H1 (cell line): ENCODE data around the gene ADSS2. TPM values are rescaled to one million over a fixed set of nuclear protein-coding genes. Genes with fewer than 3 reads are reported as not detected.

Experiments
- CTCF ChIA-PET: fragments of 300-600 bp; sonication (Branson Sonifier 250); formaldehyde crosslinking; loops from one replicate; lab custom pipeline; 2021; ENCODE audit not compliant: partially characterized antibody; lab: Charles Lee
- POLR2A ChIA-PET: fragments of 300-600 bp; sonication (Branson Sonifier 250); formaldehyde crosslinking; loops from one replicate; lab custom pipeline; 2021; ENCODE audit warnings: inconsistent platforms; ENCODE audit not compliant: partially characterized antibody; lab: Charles Lee
- DNase-seq, 2 experiments: peaks; one replicate each; pipeline versions ENCODE4 v3.0.0 to v3.0.0-alpha.2; 2010 to 2022; ENCODE audit warnings: low spot score in 2 of 2, low read depth in 1 of 2, mixed read lengths in 1 of 2
- FAIRE-seq: peaks from 2 replicates; lab custom pipeline; 2011; peaks lifted over from hg19 to GRCh38; lab: Jason Lieb, UNC
- H2AFZ ChIP-seq: 2 replicates; pipeline ENCODE4 v1.8.1; 2012; ENCODE audit warnings: low read length, inconsistent platforms
- H2AK5ac ChIP-seq: 2 replicates; pipeline ENCODE4 v1.6.1; 2013; ENCODE audit warnings: low read depth, low read length
- H2BK120ac ChIP-seq: replicated peaks from 2 replicates; pipeline ENCODE3; 2013; ENCODE audit warnings: low read depth, low read length, inconsistent platforms
- H2BK12ac ChIP-seq: 2 replicates; pipeline ENCODE4 v1.6.1; 2013; ENCODE audit warnings: low read depth, low read length
- H2BK15ac ChIP-seq: 2 replicates; pipeline ENCODE4 v1.6.1; 2013; ENCODE audit warnings: low read length
- H2BK20ac ChIP-seq: 2 replicates; pipeline ENCODE4 v1.6.1; 2013; ENCODE audit warnings: low read length
- H2BK5ac ChIP-seq: 2 replicates; pipeline ENCODE4 v1.6.1; 2013; ENCODE audit warnings: low read depth, low read length
- H3K14ac ChIP-seq: 2 replicates; pipeline ENCODE4 v1.6.1; 2013; ENCODE audit warnings: inconsistent platforms; ENCODE audit not compliant: insufficient read length
- H3K18ac ChIP-seq: 2 replicates; pipeline ENCODE4 v1.6.1; 2013; ENCODE audit warnings: low read length; ENCODE audit errors: extremely low read depth
- H3K23ac ChIP-seq: 2 replicates; pipeline ENCODE4 v1.6.1; 2013; ENCODE audit warnings: inconsistent platforms; ENCODE audit not compliant: insufficient read length
- H3K23me2 ChIP-seq: 2 replicates; pipeline ENCODE4 v1.6.1; 2013; ENCODE audit warnings: low read depth, low read length
- H3K27ac ChIP-seq: 2 replicates; pipeline ENCODE4 v1.6.1; 2011; ENCODE audit warnings: low read depth, low read length, inconsistent platforms
- H3K27me3 ChIP-seq, 4 experiments: replicated peaks in 1 of 4; 1 replicate in 1 of 4; 2 replicates in 3 of 4; pipeline versions ENCODE4 v1.6.1 to v1.8.1; 2011 to 2013; ENCODE audit warnings: low read length in 3 of 4, mild to moderate bottlenecking in 3 of 4, inconsistent platforms in 2 of 4, mixed read lengths in 2 of 4, moderate library complexity in 1 of 4; ENCODE audit not compliant: control insufficient read depth in 3 of 4, insufficient read depth in 3 of 4; ENCODE audit errors: extremely low read depth in 1 of 4
- H3K36me3 ChIP-seq, 4 experiments: 2 replicates each; pipeline versions ENCODE4 v1.6.1 to v1.8.1; 2011 to 2013; ENCODE audit warnings: mild to moderate bottlenecking in 4 of 4, low read length in 3 of 4, moderate library complexity in 2 of 4, control low read depth in 1 of 4, inconsistent platforms in 1 of 4; ENCODE audit not compliant: insufficient read depth in 4 of 4, control insufficient read depth in 2 of 4
- H3K4ac ChIP-seq: replicated peaks from 2 replicates; pipeline ENCODE3; 2013; ENCODE audit warnings: low read length, low read depth, mixed read lengths, inconsistent platforms; ENCODE audit not compliant: insufficient read length
- H3K4me1 ChIP-seq, 4 experiments: replicated peaks in 1 of 4; 1 replicate in 1 of 4; 2 replicates in 3 of 4; pipeline versions ENCODE4 v1.6.1 to v1.8.1; 2011 to 2013; ENCODE audit warnings: low read length in 3 of 4, inconsistent platforms in 2 of 4, mixed read lengths in 1 of 4; ENCODE audit not compliant: insufficient read depth in 4 of 4, control insufficient read depth in 3 of 4
- H3K4me2 ChIP-seq, 2 experiments: 2 replicates each; pipeline versions ENCODE4 v1.6.1 to v1.8.1; 2011 to 2013; ENCODE audit warnings: low read depth in 2 of 2, low read length in 2 of 2, control low read depth in 1 of 2, inconsistent platforms in 1 of 2, mild to moderate bottlenecking in 1 of 2; ENCODE audit not compliant: insufficient read depth in 1 of 2
- H3K4me3 ChIP-seq, 4 experiments: fragments of 200-600, 300-600 bp in 1 of 4; sonication (generic), shearing (Covaris generic), sonication (Bioruptor Twin) in 1 of 4; 2 replicates each; pipeline versions ENCODE4 v1.5.1 to v1.8.1; 2011 to 2016; ENCODE audit warnings: low read length in 4 of 4, low read depth in 3 of 4, control low read depth in 2 of 4, inconsistent platforms in 2 of 4, mild to moderate bottlenecking in 2 of 4, mixed read lengths in 1 of 4, moderate library complexity in 1 of 4; ENCODE audit not compliant: insufficient read depth in 2 of 4; ENCODE audit errors: extremely low read depth in 1 of 4
- H3K56ac ChIP-seq: replicated peaks from 2 replicates; pipeline ENCODE3; 2013; ENCODE audit warnings: low read depth, mild to moderate bottlenecking, mixed read lengths, low read length, inconsistent platforms; ENCODE audit not compliant: insufficient read length
- H3K79me1 ChIP-seq: 2 replicates; pipeline ENCODE4 v1.6.1; 2013; ENCODE audit warnings: low read depth, low read length, control low read depth
- H3K79me2 ChIP-seq, 2 experiments: 2 replicates each; pipeline versions ENCODE4 v1.6.1 to v1.8.1; 2012 to 2013; ENCODE audit warnings: low read length in 2 of 2, mild to moderate bottlenecking in 2 of 2, inconsistent platforms in 1 of 2; ENCODE audit not compliant: insufficient read depth in 2 of 2, control insufficient read depth in 1 of 2
- H3K9ac ChIP-seq, 4 experiments: replicated peaks in 1 of 4; 1 replicate in 1 of 4; 2 replicates in 3 of 4; pipeline versions ENCODE4 v1.6.1 to v1.8.1; 2011 to 2013; ENCODE audit warnings: low read depth in 3 of 4, low read length in 3 of 4, control low read depth in 2 of 4, mild to moderate bottlenecking in 2 of 4, moderate library complexity in 2 of 4, inconsistent platforms in 1 of 4; ENCODE audit errors: extremely low read depth in 1 of 4
- H3K9me3 ChIP-seq, 2 experiments: 2 replicates each; pipeline versions ENCODE4 v1.6.1 to v1.8.1; 2012 to 2013; ENCODE audit warnings: mild to moderate bottlenecking in 2 of 2, moderate library complexity in 2 of 2, control low read depth in 1 of 2, inconsistent platforms in 1 of 2, low read depth in 1 of 2, low read length in 1 of 2, mixed read lengths in 1 of 2; ENCODE audit not compliant: insufficient read depth in 2 of 2
- H4K20me1 ChIP-seq, 2 experiments: replicated peaks in 1 of 2; 2 replicates each; pipeline versions ENCODE3 to v1.8.1; 2011 to 2013; ENCODE audit warnings: inconsistent platforms in 2 of 2, low read length in 2 of 2, mild to moderate bottlenecking in 1 of 2; ENCODE audit not compliant: insufficient read depth in 2 of 2, control insufficient read depth in 1 of 2
- H4K5ac ChIP-seq: 2 replicates; pipeline ENCODE4 v1.6.1; 2013; ENCODE audit warnings: low read length, low read depth, mixed read lengths, inconsistent platforms; ENCODE audit not compliant: insufficient read length
- H4K8ac ChIP-seq: 2 replicates; pipeline ENCODE4 v1.8.0; 2013; ENCODE audit warnings: mild to moderate bottlenecking, moderate library complexity, low read length, inconsistent platforms; ENCODE audit not compliant: insufficient read depth; ENCODE audit errors: extremely low read depth
- H4K91ac ChIP-seq: replicated peaks from 2 replicates; pipeline ENCODE3; 2013; ENCODE audit warnings: low read length, mixed read lengths, inconsistent platforms; ENCODE audit not compliant: insufficient read length
- CREB1 ChIP-seq: IDR thresholded peaks from 2 replicates; pipeline ENCODE4 v1.6.1; 2012; ENCODE audit warnings: inconsistent platforms
- CTCF ChIP-seq, 3 experiments: IDR thresholded peaks; 1 replicate in 2 of 3; 2 replicates in 1 of 3; pipeline versions ENCODE4 v1.5.1 to v1.6.1; 2011; ENCODE audit warnings: low read length in 3 of 3, mild to moderate bottlenecking in 3 of 3, inconsistent platforms in 2 of 3, low read depth in 1 of 3, moderate library complexity in 1 of 3; ENCODE audit not compliant: insufficient read depth in 1 of 3; ENCODE audit errors: control extremely low read depth in 1 of 3
- JUND ChIP-seq: IDR thresholded peaks from 2 replicates; pipeline ENCODE4 v1.6.1; 2011; ENCODE audit warnings: mild to moderate bottlenecking, improper control_type of control experiment, low read length
- NRF1 ChIP-seq: IDR thresholded peaks from 2 replicates; pipeline ENCODE4 v1.6.1; 2011; ENCODE audit warnings: mild to moderate bottlenecking, low read depth, low read length, improper control_type of control experiment
- ZNF274 ChIP-seq: IDR thresholded peaks from 2 replicates; pipeline ENCODE4 v1.7.0; 2012; ENCODE audit warnings: low read length, borderline replicate concordance; ENCODE audit errors: extremely low read depth
- WGBS, 2 experiments: shearing (Covaris generic) in 1 of 2; methylation state at CpG; one replicate each; pipeline versions ENCODE4 v1.1.6 to v1.1.7; 2013 to 2015; ENCODE audit warnings: low lambda C conversion rate in 2 of 2, mixed read lengths in 2 of 2, inconsistent platforms in 1 of 2, low coverage in 1 of 2, missing lambda C conversion rate in 1 of 2; ENCODE audit not compliant: insufficient replicate concordance in 2 of 2, insufficient coverage in 1 of 2, insufficient read length in 1 of 2; ENCODE audit errors: extremely low coverage in 1 of 2, missing lambda C conversion rate in 1 of 2; 5-methylcytosine and 5-hydroxymethylcytosine counted together
- polyA plus RNA-seq, 7 experiments: library from polyadenylated mRNA; depleted of rRNA in 3 of 7; stranded (reverse) in 5 of 7; unstranded in 2 of 7; fragments of >200 nt in 5 of 7; fragments of 200-250 nt in 2 of 7; gene quantifications; 1 replicate in 5 of 7; 2 replicates in 1 of 7; 4 replicates in 1 of 7; pipeline versions ENCODE4 v1.2.1 to v1.2.3, GENCODE V29; 2011 to 2013; ENCODE audit warnings: missing spikeins in 2 of 7, mixed read lengths in 2 of 7
- total RNA-seq: library from RNA; stranded (reverse); fragmentation: NEBNext Ultra II Directional; extraction: Animal tissue kit (Norgen Biotek cat#: 25700); gene quantifications from 2 replicates; pipeline ENCODE4 v1.2.1, GENCODE V29; 2021
- TF ChIP-seq, protein P1 (sequence below): IDR thresholded peaks from 2 replicates; pipeline ENCODE4 v1.6.1; 2012; ENCODE audit warnings: inconsistent platforms

ADSS2 gene
- total and polyA plus RNA-seq, 2 of the 8 experiments (the other 6 are each of a cell fraction or from before 2014, with no cell fraction given): 29.8 to 108 TPM

GRCh38 chr1:244394346-244394745, 57.4 kb downstream of the ADSS2 start:
- TF ChIP-seq ZNF274 (no peak), NRF1 (no peak), JUND (no peak), CREB1 (no peak), CTCF (IDR thresholded peaks at IDR 0.05; ENCODE audit: control extremely low read depth in 1 of 3, insufficient read depth in 1 of 3, low read depth in 1 of 3, low read length in 3 of 3) (no peak)
- TF ChIP-seq, protein P1, sequence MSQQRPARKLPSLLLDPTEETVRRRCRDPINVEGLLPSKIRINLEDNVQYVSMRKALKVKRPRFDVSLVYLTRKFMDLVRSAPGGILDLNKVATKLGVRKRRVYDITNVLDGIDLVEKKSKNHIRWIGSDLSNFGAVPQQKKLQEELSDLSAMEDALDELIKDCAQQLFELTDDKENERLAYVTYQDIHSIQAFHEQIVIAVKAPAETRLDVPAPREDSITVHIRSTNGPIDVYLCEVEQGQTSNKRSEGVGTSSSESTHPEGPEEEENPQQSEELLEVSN: no peak
- POLR2A ChIA-PET: interaction anchor here (1.5 to 1.6 kb wide), 2 partner anchors 17 to 20 kb away, joined by 3 to 9 read pairs; no protein-coding TSS in a partner anchor
- 85% methylated on average over 4 of the region's 4 CpGs; no CpG with 5 or more reads in 1 of the 2 experiments for WGBS, 2 experiments
- Histone ChIP-seq H2AK5ac (no peak overlapping the region), H3K4ac (no peak overlapping the region), H4K91ac (no peak overlapping the region), H4K8ac (no peak overlapping the region), H3K4me3 (no peak overlapping the region), H2BK20ac (no peak overlapping the region), H3K27me3 (no peaks in the 10 kb centered on the region), H3K9me3 (no peaks in the 10 kb centered on the region), H3K18ac (no peak overlapping the region), H3K36me3 (no peaks in the 10 kb centered on the region), H2BK5ac (no peak overlapping the region), H2AFZ (no peak overlapping the region), H3K9ac (no peak overlapping the region), H3K4me1 (peaks cover 0 to 2% (median 0%) of the 10 kb centered on the region in 4 experiments; a peak in 2 of 7 replicates), H4K5ac (no peak overlapping the region), H3K56ac (no peak overlapping the region), H2BK15ac (no peak overlapping the region), H3K23ac (no peak overlapping the region), H3K23me2 (no peaks in the 10 kb centered on the region; the same call in 1 of the 2 replicates), H3K27ac (no peak overlapping the region), H4K20me1 (no peaks in the 10 kb centered on the region), H3K4me2 (no peak overlapping the region), H2BK12ac (no peak overlapping the region), H2BK120ac (no peak overlapping the region), H3K14ac (no peak overlapping the region), H3K79me1 (no peaks in the 10 kb centered on the region), H3K79me2 (no peaks in the 10 kb centered on the region)
- DNase-seq (no peak), FAIRE-seq (no peak)
- CTCF ChIA-PET: no interaction called here
